ENCODE data around the gene MAD1L1. TPM values are rescaled to one million over a fixed set of nuclear protein-coding genes. Genes with fewer than 3 reads are reported as not detected.

The MAD1L1 gene
- total and polyA plus RNA-seq, 8 donors = 12.8 to 469 (median 27.3) TPM

DNA sequence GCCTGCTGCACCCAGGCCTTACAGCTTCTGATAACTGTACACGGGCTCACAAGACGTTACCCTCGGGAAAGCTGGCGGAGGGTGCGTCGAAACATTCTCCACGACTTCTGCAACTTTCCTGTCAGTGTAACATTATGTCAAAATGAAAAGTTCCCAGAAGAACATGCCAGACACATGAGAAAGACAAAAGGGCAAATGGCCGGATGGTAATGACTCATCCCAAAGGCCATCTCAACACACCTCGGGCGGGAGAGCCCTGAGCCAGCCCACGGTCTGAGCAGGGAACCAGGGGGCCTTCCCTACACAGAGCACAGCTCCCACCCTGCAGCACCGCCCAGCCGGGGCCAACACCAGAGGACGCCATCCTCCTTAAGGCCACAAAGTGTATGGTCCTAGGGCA, 118.7 kb downstream of the MAD1L1 start:
- Histone ChIP-seq H3K27ac (no peak overlapping the region), H3K36me3 (peaks cover 0 to 11% (median 2%) of the 10 kb centered on the region in 4 donors), H3K4me1 (peaks cover 22 to 46% (median 30%) of the 10 kb centered on the region in 4 donors), H3K27me3 (no peaks in the 10 kb centered on the region), H3K4me3 (no peak overlapping the region), H3K9me3 (no peaks in the 10 kb centered on the region)
- WGBS, 5 donors = 88 to 95% (median 92%) methylated on average over 12 to 14 of the region's 14 CpGs
- no peak for DNase-seq
- intact Hi-C loops (cut with DNase I; ENCODE audit: low total_unique reads) = no loop called here
- TF ChIP-seq EP300 (IDR thresholded peaks at IDR 0.05) (no peak), POLR2AphosphoS5 (IDR thresholded peaks at IDR 0.05) (no peak), POLR2A (IDR thresholded peaks at IDR 0.05) (no peak)
- TF ChIP-seq, protein P1, sequence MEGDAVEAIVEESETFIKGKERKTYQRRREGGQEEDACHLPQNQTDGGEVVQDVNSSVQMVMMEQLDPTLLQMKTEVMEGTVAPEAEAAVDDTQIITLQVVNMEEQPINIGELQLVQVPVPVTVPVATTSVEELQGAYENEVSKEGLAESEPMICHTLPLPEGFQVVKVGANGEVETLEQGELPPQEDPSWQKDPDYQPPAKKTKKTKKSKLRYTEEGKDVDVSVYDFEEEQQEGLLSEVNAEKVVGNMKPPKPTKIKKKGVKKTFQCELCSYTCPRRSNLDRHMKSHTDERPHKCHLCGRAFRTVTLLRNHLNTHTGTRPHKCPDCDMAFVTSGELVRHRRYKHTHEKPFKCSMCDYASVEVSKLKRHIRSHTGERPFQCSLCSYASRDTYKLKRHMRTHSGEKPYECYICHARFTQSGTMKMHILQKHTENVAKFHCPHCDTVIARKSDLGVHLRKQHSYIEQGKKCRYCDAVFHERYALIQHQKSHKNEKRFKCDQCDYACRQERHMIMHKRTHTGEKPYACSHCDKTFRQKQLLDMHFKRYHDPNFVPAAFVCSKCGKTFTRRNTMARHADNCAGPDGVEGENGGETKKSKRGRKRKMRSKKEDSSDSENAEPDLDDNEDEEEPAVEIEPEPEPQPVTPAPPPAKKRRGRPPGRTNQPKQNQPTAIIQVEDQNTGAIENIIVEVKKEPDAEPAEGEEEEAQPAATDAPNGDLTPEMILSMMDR (IDR thresholded peaks at IDR 0.05) = no peak

DNA sequence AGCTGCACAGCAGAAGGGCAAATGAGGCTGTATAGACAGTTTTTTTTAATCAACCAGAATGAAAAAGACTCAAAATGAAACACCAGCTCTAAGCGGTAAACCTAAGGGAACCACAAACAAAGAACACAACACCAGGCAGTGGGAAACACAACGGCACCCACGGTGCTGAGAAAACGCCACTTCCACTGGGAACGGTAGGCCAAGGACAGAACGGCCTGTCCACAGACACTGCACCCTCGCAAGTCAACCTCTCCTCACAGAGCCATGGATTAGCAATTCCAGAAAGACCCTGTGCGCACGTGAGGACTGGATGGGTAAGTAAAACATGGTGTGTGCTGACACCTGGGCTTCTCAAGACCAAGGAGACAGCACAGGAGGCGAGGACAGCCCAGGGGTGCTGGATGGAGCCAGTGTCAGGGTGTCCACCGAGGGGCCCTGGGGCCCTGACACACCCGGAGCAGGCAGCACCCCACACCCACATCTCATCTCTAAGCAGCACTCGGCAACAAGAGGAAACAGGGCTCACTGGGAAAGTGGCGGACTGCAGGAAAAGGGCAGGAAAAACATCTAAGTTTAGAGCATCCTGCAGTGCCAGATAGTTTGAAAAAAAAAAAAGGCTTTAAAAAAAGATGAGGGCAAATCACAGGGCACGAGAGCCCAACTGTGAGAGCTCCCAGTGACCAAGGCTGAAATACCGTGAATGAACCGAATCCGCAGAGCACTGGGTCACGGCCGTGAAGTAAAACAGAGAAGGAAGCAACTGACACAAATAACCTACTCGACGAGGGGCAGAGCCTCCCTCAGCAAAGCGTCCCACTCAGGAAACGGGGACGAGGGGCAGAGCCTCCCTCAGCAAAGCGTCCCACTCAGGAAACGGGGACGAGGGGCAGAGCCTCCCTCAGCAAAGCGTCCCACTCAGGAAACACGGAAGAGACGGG, 120.2 kb downstream of the MAD1L1 start:
- no peak overlapping the region for H3K4me3 ChIP-seq
- TF ChIP-seq POLR2A (IDR thresholded peaks at IDR 0.05) (no peak), POLR2AphosphoS5 (IDR thresholded peaks at IDR 0.05) (no peak), EP300 (IDR thresholded peaks at IDR 0.05) (no peak)
- TF ChIP-seq, protein P1 (IDR thresholded peaks at IDR 0.05) = no peak
- intact Hi-C loops (cut with DNase I; ENCODE audit: low total_unique reads) = no loop called here
- WGBS, 5 donors = 75 to 83% (median 79%) methylated on average over 31 of the region's 31 CpGs
- H3K9me3 ChIP-seq = no peaks in the 10 kb centered on the region
- no peaks in the 10 kb centered on the region for H3K27me3 ChIP-seq
- DNase-seq = peak in 1 of 2 donors; percentile 12
- peak overlapping the region in 1 of 5 donors; percentile 34 for H3K27ac ChIP-seq
- peaks cover 22 to 46% (median 30%) of the 10 kb centered on the region in 4 donors for H3K4me1 ChIP-seq
- peaks cover 0 to 11% (median 2%) of the 10 kb centered on the region in 4 donors for H3K36me3 ChIP-seq

DNA sequence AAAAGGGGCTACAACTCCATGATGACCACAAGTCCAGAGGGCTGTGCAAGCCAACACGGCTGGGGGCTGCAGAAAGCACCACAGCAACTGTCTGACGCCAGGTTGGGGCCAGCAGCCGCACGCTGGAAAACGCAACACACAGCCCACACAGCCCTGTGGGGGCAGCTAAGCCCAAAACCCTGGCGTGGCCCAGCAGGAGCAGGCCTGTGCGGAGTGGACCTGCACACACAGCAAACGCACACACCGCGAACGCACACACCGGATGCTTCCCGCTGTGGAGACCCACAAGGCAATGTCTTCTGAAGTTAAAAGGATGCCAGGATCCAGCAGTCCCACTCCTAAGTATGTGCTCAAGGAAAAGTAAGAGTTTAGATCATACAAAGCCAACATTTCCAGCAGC, 121.2 kb downstream of the MAD1L1 start:
- intact Hi-C loops (cut with DNase I; ENCODE audit: low total_unique reads) = no loop called here
- WGBS, 5 donors = 93 to 97% (median 96%) methylated on average over 13 of the region's 13 CpGs
- H3K27me3 ChIP-seq = no peaks in the 10 kb centered on the region

DNA sequence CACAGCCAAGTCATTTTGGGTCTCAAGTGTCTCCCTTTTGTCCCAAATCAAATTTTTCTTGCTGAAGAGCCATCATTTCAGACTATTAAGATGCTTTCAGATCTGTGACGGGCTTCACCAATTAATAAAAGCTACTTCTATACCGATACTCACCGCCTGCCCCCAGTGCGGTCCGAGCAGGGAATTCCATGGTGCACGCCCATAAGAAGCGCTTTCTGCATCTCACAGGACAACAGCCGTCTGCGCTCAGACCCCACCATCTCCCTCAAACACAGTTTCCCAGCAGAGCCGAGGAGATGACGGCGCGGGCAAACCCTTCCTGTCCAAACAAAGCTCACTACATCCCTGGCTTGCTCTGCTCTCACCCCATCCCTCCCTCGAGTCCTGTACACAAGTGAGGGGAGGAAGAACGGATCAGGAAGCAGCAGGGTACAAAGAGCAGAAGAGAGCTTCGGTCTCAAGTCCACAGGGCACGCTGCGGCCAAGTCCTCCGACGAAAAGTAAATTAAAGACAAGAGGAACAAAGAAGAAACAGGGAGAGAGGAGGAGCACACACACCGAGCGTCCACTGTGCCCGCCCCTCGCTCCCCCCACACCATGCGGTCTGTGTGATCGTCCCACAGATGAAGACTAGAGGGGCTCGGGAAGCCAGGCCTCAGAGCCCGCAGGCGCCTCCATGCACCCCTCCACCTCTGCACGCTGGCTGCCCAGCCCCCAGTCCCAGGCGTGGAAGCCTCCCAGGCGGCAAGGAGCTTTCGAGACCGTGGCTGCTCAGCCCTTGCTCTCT, 121.9 kb downstream of the MAD1L1 start:
- Histone ChIP-seq H3K4me1 (peaks cover 12 to 35% (median 19%) of the 10 kb centered on the region in 4 donors), H3K4me3 (peak overlapping the region in 3 of 4 donors; percentile 16 to 31 (median 20)), H3K36me3 (peaks cover 0 to 11% (median 2%) of the 10 kb centered on the region in 4 donors), H3K27me3 (no peaks in the 10 kb centered on the region), H3K9me3 (no peaks in the 10 kb centered on the region), H3K27ac (peak overlapping the region in 4 of 5 donors; percentile 25 to 55 (median 36))
- intact Hi-C loops (cut with DNase I; ENCODE audit: low total_unique reads) = no loop called here
- TF ChIP-seq EP300 (IDR thresholded peaks at IDR 0.05) (no peak), POLR2AphosphoS5 (IDR thresholded peaks at IDR 0.05) (peak in 1 of 3 donors; percentile 42)
- TF ChIP-seq, protein P1 (IDR thresholded peaks at IDR 0.05) = no peak
- DNase-seq = peak; percentile 31 to 70
- WGBS, 5 donors = 35 to 50% (median 37%) methylated on average over 34 of the region's 34 CpGs

More for the DNA sequence above, 121.2 kb downstream of the MAD1L1 start:
- no peak for TF ChIP-seq POLR2A (IDR thresholded peaks at IDR 0.05)
- H3K27ac ChIP-seq = peak overlapping the region in 1 of 5 donors; percentile 42
- no peaks in the 10 kb centered on the region for H3K9me3 ChIP-seq
- peaks cover 16 to 36% (median 24%) of the 10 kb centered on the region in 4 donors for H3K4me1 ChIP-seq
- no peak for DNase-seq
- peak overlapping the region in 1 of 4 donors; percentile 20 for H3K4me3 ChIP-seq
- H3K36me3 ChIP-seq = peaks cover 0 to 11% (median 2%) of the 10 kb centered on the region in 4 donors
